ENCODE measurements around the gene BRD7.
A peak's percentile ranks its signal among the peaks of the same experiment; 100 is the strongest.

Gene BRD7

DNA sequence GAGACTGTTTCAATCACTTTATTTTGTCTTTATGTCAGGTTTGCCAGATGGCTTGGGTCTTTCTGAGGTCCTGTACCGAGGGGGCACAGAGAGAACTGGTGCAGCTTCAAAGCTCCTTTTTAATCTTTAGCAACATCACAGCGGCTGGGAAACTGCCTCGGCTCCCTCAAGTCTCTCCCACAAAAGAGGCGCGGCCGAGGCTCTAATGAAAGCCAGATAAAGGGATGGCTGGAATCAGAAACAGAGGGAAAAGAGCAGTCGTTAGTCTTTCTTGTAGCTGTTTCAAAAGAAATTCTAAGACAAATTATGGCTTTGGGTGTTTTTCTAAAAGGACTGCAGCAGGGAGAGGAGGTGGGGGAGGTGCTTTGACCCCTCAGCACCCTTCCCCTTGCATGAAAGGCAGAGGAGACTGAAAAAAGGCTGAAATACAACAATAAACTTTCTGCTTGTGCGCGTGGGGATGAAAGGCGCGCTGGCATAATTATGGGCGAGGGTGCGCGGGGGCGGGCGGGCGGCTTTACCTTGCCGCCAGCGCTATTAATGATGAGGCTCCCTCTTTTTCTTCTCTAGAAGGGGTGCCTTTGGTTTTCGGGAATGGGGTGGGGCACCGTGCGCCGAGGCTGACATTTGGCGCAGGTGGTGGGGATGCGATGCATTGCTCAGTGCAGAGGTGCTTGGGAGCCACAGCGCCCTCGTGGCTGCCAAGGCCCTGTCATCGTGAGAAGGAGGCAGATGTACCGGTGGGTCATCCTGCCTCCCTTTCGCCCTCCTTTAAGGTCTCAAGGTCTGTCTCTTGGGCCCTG is 22.3 kb upstream of the BRD7 start:
- Mint-ChIP-seq H3K9me3 (no peaks in the 10 kb centered on the region), H3K4me1 (peaks cover 83% of the 10 kb centered on the region), H3K36me3 (ENCODE audit: low read depth) (no peaks in the 10 kb centered on the region), H3K27ac (peak overlapping the region; percentile 97), H3K4me3 (peak overlapping the region; percentile 70), H3K27me3 (ENCODE audit: low read depth, poor library complexity) (peaks cover 4% of the 10 kb centered on the region)
- TF ChIP-seq, protein P1, sequence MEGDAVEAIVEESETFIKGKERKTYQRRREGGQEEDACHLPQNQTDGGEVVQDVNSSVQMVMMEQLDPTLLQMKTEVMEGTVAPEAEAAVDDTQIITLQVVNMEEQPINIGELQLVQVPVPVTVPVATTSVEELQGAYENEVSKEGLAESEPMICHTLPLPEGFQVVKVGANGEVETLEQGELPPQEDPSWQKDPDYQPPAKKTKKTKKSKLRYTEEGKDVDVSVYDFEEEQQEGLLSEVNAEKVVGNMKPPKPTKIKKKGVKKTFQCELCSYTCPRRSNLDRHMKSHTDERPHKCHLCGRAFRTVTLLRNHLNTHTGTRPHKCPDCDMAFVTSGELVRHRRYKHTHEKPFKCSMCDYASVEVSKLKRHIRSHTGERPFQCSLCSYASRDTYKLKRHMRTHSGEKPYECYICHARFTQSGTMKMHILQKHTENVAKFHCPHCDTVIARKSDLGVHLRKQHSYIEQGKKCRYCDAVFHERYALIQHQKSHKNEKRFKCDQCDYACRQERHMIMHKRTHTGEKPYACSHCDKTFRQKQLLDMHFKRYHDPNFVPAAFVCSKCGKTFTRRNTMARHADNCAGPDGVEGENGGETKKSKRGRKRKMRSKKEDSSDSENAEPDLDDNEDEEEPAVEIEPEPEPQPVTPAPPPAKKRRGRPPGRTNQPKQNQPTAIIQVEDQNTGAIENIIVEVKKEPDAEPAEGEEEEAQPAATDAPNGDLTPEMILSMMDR (IDR thresholded peaks at IDR 0.05), result no peak
- DNase-seq, result no peak

DNA sequence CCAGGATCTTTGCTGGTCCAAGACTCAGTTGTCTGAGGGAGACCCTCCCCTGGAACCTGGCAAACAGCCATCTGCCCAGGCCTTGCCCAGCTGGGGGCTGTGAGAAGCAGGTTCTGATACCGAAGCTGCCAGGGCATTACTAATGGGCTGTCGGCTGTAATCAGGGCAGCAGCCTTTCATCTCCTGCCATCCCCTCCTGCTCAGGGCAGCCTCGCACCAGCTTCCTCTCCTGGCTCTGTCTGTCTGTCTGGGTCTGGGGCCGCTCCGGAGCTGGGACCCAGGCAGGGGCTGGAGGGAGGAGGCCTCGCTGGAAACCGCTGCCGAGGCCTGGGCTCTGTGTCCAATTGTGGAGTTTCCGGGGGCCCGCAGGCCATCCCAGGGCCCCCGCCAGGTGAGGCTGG is 21.6 kb upstream of the BRD7 start:
- no peak for DNase-seq

DNA sequence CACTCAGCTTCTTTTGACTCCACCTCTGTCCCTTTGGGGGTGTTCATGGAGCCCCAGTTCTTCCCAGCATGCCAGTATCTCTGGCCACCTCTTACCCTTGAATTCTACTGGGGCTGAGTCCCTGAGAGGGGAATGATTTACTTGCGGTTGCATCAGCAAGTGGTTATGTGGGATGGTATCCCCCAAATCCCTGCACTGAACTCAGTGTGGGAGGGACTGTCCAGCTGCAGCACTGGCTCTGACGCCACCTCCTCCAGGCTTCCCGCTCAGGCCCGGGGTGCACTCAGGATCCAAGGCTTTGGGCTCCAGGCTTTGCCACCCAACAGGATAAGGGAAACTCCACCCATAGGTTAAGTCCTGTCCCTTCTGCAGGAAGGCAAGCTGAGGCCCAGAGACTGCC is 21.1 kb upstream of the BRD7 start:
- Mint-ChIP-seq H3K27ac (no peak overlapping the region), H3K9me3 (no peaks in the 10 kb centered on the region), H3K36me3 (ENCODE audit: low read depth) (no peaks in the 10 kb centered on the region), H3K4me1 (peaks cover 84% of the 10 kb centered on the region), H3K27me3 (ENCODE audit: low read depth, poor library complexity) (peaks cover 4% of the 10 kb centered on the region), H3K4me3 (no peak overlapping the region)
- no peak for DNase-seq
- TF ChIP-seq, protein P1 (IDR thresholded peaks at IDR 0.05), result no peak

More for the DNA sequence above, 21.6 kb upstream of the BRD7 start:
- Mint-ChIP-seq H3K4me3 (no peak overlapping the region), H3K27me3 (ENCODE audit: low read depth, poor library complexity) (peaks cover 4% of the 10 kb centered on the region), H3K4me1 (peaks cover 84% of the 10 kb centered on the region), H3K36me3 (ENCODE audit: low read depth) (no peaks in the 10 kb centered on the region), H3K27ac (no peak overlapping the region), H3K9me3 (no peaks in the 10 kb centered on the region)
- TF ChIP-seq, protein P1 (IDR thresholded peaks at IDR 0.05), result no peak

DNA sequence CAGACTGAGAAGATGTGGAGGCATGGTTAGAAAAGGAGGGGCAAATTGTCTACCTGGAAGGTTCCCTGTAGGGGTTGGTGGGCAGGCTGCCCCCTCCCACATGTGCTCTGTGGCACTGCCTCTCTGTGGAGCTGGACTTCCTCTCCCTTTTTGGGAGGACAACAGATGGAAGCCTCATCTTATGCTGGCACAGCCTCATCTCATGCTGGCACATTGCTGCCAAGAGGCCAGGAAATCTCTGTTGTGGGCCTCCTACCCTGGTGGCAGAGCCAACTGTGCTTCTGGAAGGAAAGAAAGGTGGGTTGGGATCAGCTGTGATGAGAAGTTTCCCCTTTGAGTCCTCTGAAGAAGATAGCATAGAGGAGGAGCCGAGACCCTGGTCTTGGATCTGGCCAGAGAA is 19.7 kb upstream of the BRD7 start:
- no peak for DNase-seq
- Mint-ChIP-seq H3K36me3 (ENCODE audit: low read depth) (no peaks in the 10 kb centered on the region), H3K4me3 (no peak overlapping the region), H3K9me3 (no peaks in the 10 kb centered on the region), H3K27me3 (ENCODE audit: low read depth, poor library complexity) (peaks cover 4% of the 10 kb centered on the region), H3K27ac (peak overlapping the region; percentile 47), H3K4me1 (peaks cover 76% of the 10 kb centered on the region)
- TF ChIP-seq, protein P1 (IDR thresholded peaks at IDR 0.05), result no peak

DNA sequence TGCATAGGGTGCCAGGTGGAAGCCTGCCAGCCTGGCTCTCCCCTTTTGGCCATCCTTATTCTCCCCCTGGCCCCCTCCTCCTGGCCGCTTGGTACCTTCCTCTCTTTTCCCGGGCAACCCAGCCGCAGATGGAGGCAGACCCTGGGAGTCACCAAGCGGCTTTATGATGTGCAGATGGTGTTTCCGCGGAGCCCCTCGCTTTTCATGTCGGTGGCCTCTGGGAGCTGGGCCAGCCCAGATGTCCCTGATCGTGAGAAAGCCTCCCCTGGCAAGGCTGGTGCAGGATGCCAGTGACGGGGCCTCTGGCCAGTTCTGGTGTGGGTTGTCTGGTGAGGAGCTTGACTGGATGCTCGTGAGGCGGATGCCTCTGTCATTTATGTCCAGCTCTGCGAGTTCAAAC is 18.0 kb upstream of the BRD7 start:
- Mint-ChIP-seq H3K4me1 (peaks cover 59% of the 10 kb centered on the region), H3K4me3 (no peak overlapping the region), H3K27me3 (ENCODE audit: low read depth, poor library complexity) (peaks cover 4% of the 10 kb centered on the region), H3K27ac (no peak overlapping the region), H3K36me3 (ENCODE audit: low read depth) (no peaks in the 10 kb centered on the region), H3K9me3 (no peaks in the 10 kb centered on the region)
- TF ChIP-seq, protein P1 (IDR thresholded peaks at IDR 0.05), result no peak
- DNase-seq, result no peak

DNA sequence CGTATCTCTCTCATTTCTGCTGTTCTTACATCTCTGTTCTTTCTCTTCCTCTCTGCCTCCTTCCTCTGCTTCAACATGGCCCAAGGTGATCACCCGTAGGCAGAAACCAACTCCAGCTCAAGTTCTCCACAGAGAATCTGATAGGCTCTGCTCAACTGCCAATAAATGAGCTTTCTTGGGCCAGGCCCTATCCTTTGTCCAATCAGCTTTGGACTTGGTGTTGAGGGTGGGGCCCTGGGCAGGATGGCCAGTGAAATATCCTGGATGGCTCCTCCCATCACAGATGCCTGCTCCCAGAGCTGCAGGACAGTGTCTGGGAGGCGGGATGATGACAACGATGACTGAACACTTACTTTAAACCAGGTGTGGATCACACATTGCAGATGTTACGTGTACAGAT is 17.4 kb upstream of the BRD7 start:
- Mint-ChIP-seq H3K4me1 (peaks cover 53% of the 10 kb centered on the region), H3K36me3 (ENCODE audit: low read depth) (no peaks in the 10 kb centered on the region), H3K27me3 (ENCODE audit: low read depth, poor library complexity) (peaks cover 4% of the 10 kb centered on the region), H3K27ac (no peak overlapping the region), H3K9me3 (no peaks in the 10 kb centered on the region), H3K4me3 (no peak overlapping the region)
- TF ChIP-seq, protein P1 (IDR thresholded peaks at IDR 0.05), result no peak
- no peak for DNase-seq

Data from nephron progenitor cell (in vitro differentiated cells).